Lung (tissue), 12 donors: ENCODE measurements around the gene LRRC8A. TPM values are rescaled to one million over a fixed set of nuclear protein-coding genes. Genes with fewer than 3 reads are reported as not detected.

Experiments used
- ATAC-seq: fragments of 200-7000 bp; cut with Tn5 transposase; one replicate; pipeline ENCODE4 v1.9.1; 2020; ENCODE audit warnings: moderate number of reproducible peaks; ENCODE audit not compliant: insufficient read depth, low FRiP score
- DNase-seq, 3 donors: peaks; one replicate each; pipeline ENCODE4 v3.0.0-alpha.2; 2013 to 2017
- H3K27ac ChIP-seq, 2 donors: one replicate each; pipeline ENCODE4 v1.5.1; 2013; ENCODE audit warnings: mild to moderate bottlenecking in 2 of 2, moderate library complexity in 2 of 2, control low read depth in 1 of 2, inconsistent platforms in 1 of 2, low read depth in 1 of 2, low read length in 1 of 2
- H3K27me3 ChIP-seq, 3 donors: one replicate each; pipeline ENCODE4 v1.5.1; 2013; ENCODE audit warnings: low read length in 2 of 3; ENCODE audit not compliant: control insufficient read depth in 3 of 3, insufficient read depth in 3 of 3
- H3K36me3 ChIP-seq, 4 donors: one replicate each; pipeline ENCODE4 v1.5.1; 2013; ENCODE audit warnings: low read length in 4 of 4, mild to moderate bottlenecking in 1 of 4, moderate library complexity in 1 of 4; ENCODE audit not compliant: control insufficient read depth in 4 of 4, insufficient read depth in 4 of 4
- H3K4me1 ChIP-seq, 5 donors: one replicate each; pipeline ENCODE4 v1.5.1; 2013; ENCODE audit warnings: low read length in 5 of 5, mild to moderate bottlenecking in 2 of 5, moderate library complexity in 1 of 5; ENCODE audit not compliant: control insufficient read depth in 5 of 5, insufficient read depth in 5 of 5
- H3K4me3 ChIP-seq: one replicate; pipeline ENCODE4 v1.5.1; 2013; ENCODE audit warnings: mild to moderate bottlenecking, control low read depth, moderate library complexity
- H3K9ac ChIP-seq, 2 donors: one replicate each; pipeline ENCODE4 v1.5.1; 2013; ENCODE audit warnings: low read length in 2 of 2, control low read depth in 1 of 2; ENCODE audit not compliant: insufficient read depth in 1 of 2
- H3K9me3 ChIP-seq, 4 donors: one replicate each; pipeline ENCODE4 v1.5.1; 2013; ENCODE audit warnings: low read length in 3 of 4, mild to moderate bottlenecking in 1 of 4, moderate library complexity in 1 of 4; ENCODE audit not compliant: control insufficient read depth in 4 of 4, insufficient read depth in 3 of 4
- WGBS, 2 donors: extraction: QIAGEN DNeasy Blood & Tissue Kit; methylation state at CpG; one replicate each; pipeline ENCODE4 v1.1.7; 2013; 5-methylcytosine and 5-hydroxymethylcytosine counted together
- polyA plus RNA-seq, 2 donors: library from polyadenylated mRNA; stranded (reverse); fragments of 200-250 nt; gene quantifications; one replicate each; pipeline ENCODE4 v1.2.1, GENCODE V29; 2013
- total RNA-seq, 2 donors: library from RNA; depleted of rRNA in 1 of 2; stranded (reverse); fragments of >200 nt in 1 of 2; gene quantifications; one replicate each; pipeline ENCODE4 v1.2.1, GENCODE V29; 2014 to 2021
- TF ChIP-seq, protein P1 (sequence below): IDR thresholded peaks from 2 replicates; pipeline ENCODE4 v1.5.1; 2012; ENCODE audit warnings: mild to moderate bottlenecking; ENCODE audit errors: control extremely low read depth, extremely low read depth
- donor health status: control.
- donor health status: control.
- donor health status: Bipolar disorder and iron deficiency.
- donor health status: healthy.
- donor health status: DM: yes; HTN: yes; CAD: no.

LRRC8A gene
- total and polyA plus RNA-seq, 4 donors, result 26.6 to 66.9 (median 45.6) TPM

DNA sequence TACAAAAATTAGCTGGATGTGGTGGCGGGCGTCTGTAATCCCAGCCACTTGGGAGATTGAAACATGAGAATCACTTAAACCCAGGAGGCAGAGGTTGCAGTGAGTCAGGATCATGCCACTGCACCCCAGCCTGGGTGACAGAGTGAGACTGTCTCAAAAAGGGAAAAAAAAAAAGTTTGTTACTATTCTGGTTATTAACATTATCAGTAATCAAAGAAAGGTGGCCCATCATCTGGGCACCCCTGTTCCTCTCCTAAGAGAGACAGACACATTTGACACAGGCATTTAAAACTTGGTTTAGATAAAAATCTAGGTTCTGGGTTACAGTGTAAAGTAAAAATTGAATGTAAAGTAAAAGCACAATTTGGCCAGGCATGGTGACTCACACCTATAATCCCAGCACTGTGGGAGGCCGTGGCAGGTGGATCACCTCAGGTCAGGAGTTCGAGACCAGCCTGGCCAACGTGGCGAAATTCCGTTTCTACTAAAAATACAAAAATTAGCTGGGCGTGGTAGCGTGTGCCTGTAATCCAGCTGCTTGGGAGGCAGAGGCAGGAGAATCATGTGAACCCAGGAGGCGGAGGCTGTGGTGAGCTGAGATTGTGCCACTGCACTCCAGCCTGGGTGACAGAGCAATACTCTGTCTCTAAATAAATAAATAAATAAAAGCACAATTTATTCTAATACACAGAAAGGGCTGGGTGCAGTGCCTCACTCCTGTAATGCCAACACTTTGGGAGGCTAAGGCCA, 22.1 kb downstream of the LRRC8A start:
- no peaks in the 10 kb centered on the region for H3K9me3 ChIP-seq
- H3K4me3 ChIP-seq, result no peak overlapping the region
- no peak for ATAC-seq
- 91 to 93% methylated on average over 10 of the region's 10 CpGs for WGBS, 2 donors
- H3K36me3 ChIP-seq, result peaks cover 12 to 29% (median 13%) of the 10 kb centered on the region in 4 donors
- H3K4me1 ChIP-seq, result peaks cover 0 to 17% (median 0%) of the 10 kb centered on the region in 5 donors
- H3K27ac ChIP-seq, result peak overlapping the region in 1 of 2 donors; percentile 9
- no peaks in the 10 kb centered on the region for H3K27me3 ChIP-seq
- TF ChIP-seq, protein P1, sequence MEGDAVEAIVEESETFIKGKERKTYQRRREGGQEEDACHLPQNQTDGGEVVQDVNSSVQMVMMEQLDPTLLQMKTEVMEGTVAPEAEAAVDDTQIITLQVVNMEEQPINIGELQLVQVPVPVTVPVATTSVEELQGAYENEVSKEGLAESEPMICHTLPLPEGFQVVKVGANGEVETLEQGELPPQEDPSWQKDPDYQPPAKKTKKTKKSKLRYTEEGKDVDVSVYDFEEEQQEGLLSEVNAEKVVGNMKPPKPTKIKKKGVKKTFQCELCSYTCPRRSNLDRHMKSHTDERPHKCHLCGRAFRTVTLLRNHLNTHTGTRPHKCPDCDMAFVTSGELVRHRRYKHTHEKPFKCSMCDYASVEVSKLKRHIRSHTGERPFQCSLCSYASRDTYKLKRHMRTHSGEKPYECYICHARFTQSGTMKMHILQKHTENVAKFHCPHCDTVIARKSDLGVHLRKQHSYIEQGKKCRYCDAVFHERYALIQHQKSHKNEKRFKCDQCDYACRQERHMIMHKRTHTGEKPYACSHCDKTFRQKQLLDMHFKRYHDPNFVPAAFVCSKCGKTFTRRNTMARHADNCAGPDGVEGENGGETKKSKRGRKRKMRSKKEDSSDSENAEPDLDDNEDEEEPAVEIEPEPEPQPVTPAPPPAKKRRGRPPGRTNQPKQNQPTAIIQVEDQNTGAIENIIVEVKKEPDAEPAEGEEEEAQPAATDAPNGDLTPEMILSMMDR, result no peak
- DNase-seq, result no peak
- H3K9ac ChIP-seq, result no peak overlapping the region

DNA sequence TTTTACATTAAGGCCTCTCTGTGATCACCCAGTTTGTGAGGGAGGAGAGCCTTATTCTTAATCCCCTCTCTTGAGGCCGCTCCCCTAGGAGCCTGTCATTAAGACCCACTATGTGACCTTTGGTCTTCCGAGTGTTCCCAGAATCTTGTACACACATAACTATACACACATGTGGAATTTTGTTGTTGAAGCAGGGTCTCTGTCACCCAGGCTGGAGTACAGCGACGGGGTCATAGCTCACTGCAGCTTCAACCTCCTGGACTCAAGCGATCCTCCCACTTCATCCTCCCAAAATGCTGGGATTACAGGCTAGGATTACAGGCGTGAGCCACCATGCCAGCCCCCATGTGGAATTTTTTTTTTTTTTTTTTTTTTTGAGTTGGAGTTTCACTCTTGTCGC, 24.0 kb downstream of the LRRC8A start:
- Histone ChIP-seq H3K9ac (no peak overlapping the region), H3K27me3 (no peaks in the 10 kb centered on the region), H3K4me3 (no peak overlapping the region), H3K4me1 (peaks cover 0 to 32% (median 1%) of the 10 kb centered on the region in 5 donors), H3K27ac (no peak overlapping the region), H3K36me3 (peaks cover 17 to 41% (median 24%) of the 10 kb centered on the region in 4 donors), H3K9me3 (no peaks in the 10 kb centered on the region)
- ATAC-seq (no peak), DNase-seq (no peak)
- TF ChIP-seq, protein P1, result no peak
- 94 to 96% methylated on average over 7 of the region's 7 CpGs for WGBS, 2 donors

DNA sequence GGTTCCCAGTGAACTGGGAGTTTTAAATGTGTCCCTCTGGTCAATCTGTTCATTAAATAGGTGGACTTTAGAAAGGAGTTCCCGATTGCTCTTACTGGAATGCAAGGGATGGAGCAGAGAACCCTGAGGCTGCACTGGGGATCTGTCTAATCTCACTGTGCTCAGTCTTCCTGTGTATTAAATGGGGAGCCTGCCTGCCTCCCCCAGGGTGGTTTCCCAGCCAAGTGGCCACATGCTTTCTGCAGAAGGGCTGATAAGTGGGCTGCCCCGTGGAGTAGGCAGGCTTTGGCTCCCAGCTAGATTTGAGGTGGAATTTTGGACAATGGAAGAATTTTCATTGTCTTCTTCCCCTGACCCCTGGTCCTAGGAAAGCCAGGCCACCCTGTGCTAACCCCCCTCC, 24.8 kb downstream of the LRRC8A start:
- 51 to 64% methylated on average over 2 of the region's 2 CpGs for WGBS, 2 donors
- H3K27ac ChIP-seq, result no peak overlapping the region
- H3K9ac ChIP-seq, result no peak overlapping the region
- DNase-seq, result no peak
- no peak for ATAC-seq
- H3K4me3 ChIP-seq, result no peak overlapping the region
- H3K4me1 ChIP-seq, result peaks cover 4 to 38% (median 8%) of the 10 kb centered on the region in 5 donors
- H3K27me3 ChIP-seq, result no peaks in the 10 kb centered on the region
- H3K9me3 ChIP-seq, result no peaks in the 10 kb centered on the region
- TF ChIP-seq, protein P1, result no peak
- peaks cover 17 to 38% (median 24%) of the 10 kb centered on the region in 4 donors for H3K36me3 ChIP-seq
